HL-60 (cell line): Measurements from ENCODE around the gene TMEM200A.

ENCODE experiments used
- DNase-seq, 2 experiments: peaks; one replicate each; pipeline ENCODE4 v3.0.0-alpha.2; 2010 to 2020; ENCODE audit warnings: low read depth in 1 of 2, low spot score in 1 of 2
- H3K27ac ChIP-seq: fragments of 250-450 bp; sonication (Bioruptor Pico); replicated peaks from 2 replicates; pipeline ENCODE4 v1.5.1; 2020; ENCODE audit warnings: mild to moderate bottlenecking, moderate library complexity
- H3K27me3 ChIP-seq: fragments of 250-450 bp; sonication (Bioruptor Pico); 2 replicates; pipeline ENCODE4 v1.5.1; 2021; ENCODE audit warnings: mild to moderate bottlenecking, moderate library complexity; ENCODE audit not compliant: insufficient read depth, poor library complexity, severe bottlenecking
- H3K4me3 ChIP-seq: replicated peaks from 2 replicates; pipeline ENCODE4 v1.5.1; 2011; ENCODE audit warnings: mild to moderate bottlenecking, control low read depth, low read length; ENCODE audit not compliant: insufficient read depth
- CTCF ChIP-seq: IDR thresholded peaks from one replicate; pipeline ENCODE4 v1.5.1; 2011; ENCODE audit warnings: low read length, control low read depth, inconsistent platforms; ENCODE audit not compliant: insufficient read depth
- GABPA ChIP-seq: IDR thresholded peaks from 2 replicates; pipeline ENCODE4 v1.6.1; 2012; ENCODE audit warnings: low read depth
- POLR2AphosphoS5 ChIP-seq: IDR thresholded peaks from 2 replicates; pipeline ENCODE4 v1.6.1; 2012; ENCODE audit warnings: low read depth
- SPI1 ChIP-seq: IDR thresholded peaks from 2 replicates; pipeline ENCODE4 v1.6.1; 2012; ENCODE audit warnings: low read depth, mild to moderate bottlenecking, borderline replicate concordance
- TF ChIP-seq, protein P1 (sequence below): IDR thresholded peaks from 2 replicates; pipeline ENCODE4 v1.6.1; 2012; ENCODE audit warnings: low read depth; ENCODE audit not compliant: insufficient replicate concordance

Gene TMEM200A

DNA sequence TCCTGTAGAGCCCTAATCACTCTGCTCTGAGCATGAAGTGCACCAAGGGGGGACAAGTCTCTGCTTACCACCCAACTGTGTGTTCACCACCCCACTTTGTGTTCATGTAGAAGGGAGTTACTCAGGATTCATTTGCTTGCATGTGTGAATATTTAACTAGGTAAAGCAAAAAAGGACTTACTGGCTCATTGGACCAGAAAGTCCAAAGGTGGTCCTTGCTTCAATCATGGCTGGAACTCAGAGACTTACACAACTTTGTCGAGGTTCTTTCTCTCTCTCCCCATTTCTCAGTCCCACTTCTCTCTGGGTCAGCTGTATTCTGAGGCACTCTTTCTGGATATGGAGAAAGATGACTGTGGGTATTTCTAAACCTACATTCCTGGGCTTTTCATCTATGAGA lies 4.0 kb downstream of the TMEM200A start:
- DNase-seq = no peak
- Histone ChIP-seq H3K27me3 (peaks cover 32% of the 10 kb centered on the region), H3K27ac (no peak overlapping the region), H3K4me3 (no peak overlapping the region)
- TF ChIP-seq GABPA (no peak), SPI1 (no peak), CTCF (no peak), POLR2AphosphoS5 (no peak)
- TF ChIP-seq, protein P1, sequence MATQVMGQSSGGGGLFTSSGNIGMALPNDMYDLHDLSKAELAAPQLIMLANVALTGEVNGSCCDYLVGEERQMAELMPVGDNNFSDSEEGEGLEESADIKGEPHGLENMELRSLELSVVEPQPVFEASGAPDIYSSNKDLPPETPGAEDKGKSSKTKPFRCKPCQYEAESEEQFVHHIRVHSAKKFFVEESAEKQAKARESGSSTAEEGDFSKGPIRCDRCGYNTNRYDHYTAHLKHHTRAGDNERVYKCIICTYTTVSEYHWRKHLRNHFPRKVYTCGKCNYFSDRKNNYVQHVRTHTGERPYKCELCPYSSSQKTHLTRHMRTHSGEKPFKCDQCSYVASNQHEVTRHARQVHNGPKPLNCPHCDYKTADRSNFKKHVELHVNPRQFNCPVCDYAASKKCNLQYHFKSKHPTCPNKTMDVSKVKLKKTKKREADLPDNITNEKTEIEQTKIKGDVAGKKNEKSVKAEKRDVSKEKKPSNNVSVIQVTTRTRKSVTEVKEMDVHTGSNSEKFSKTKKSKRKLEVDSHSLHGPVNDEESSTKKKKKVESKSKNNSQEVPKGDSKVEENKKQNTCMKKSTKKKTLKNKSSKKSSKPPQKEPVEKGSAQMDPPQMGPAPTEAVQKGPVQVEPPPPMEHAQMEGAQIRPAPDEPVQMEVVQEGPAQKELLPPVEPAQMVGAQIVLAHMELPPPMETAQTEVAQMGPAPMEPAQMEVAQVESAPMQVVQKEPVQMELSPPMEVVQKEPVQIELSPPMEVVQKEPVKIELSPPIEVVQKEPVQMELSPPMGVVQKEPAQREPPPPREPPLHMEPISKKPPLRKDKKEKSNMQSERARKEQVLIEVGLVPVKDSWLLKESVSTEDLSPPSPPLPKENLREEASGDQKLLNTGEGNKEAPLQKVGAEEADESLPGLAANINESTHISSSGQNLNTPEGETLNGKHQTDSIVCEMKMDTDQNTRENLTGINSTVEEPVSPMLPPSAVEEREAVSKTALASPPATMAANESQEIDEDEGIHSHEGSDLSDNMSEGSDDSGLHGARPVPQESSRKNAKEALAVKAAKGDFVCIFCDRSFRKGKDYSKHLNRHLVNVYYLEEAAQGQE = no peak

GRCh38 chr6:130371921-130372420 lies 6.2 kb downstream of the TMEM200A start:
- TF ChIP-seq SPI1 (no peak), POLR2AphosphoS5 (no peak), GABPA (no peak)
- Histone ChIP-seq H3K27me3 (peaks cover 14% of the 10 kb centered on the region), H3K4me3 (no peak overlapping the region), H3K27ac (no peak overlapping the region)
- DNase-seq = no peak

DNA sequence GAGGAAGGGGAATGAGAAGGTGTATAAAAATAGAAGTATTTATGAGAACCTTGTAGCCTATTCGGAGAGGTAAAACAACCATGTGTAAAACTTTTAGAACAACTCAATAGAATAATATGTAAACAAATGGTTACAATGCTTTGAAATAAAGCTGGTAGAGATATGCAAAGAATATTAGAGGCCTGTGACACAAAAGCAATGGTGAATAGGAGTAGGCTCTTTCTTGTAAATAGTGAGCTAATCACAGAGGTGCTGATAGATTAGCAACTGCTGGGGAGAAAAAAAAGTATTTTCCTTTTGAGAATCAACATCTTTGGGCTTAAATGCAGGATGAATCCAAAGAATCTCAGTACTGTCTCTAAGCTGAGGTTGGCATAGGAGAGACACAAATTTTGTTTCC lies 7.0 kb downstream of the TMEM200A start:
- Histone ChIP-seq H3K27ac (no peak overlapping the region), H3K4me3 (no peak overlapping the region), H3K27me3 (peaks cover 8% of the 10 kb centered on the region)
- TF ChIP-seq SPI1 (no peak), CTCF (no peak), GABPA (no peak)
- TF ChIP-seq, protein P1 = no peak
- DNase-seq = no peak

DNA sequence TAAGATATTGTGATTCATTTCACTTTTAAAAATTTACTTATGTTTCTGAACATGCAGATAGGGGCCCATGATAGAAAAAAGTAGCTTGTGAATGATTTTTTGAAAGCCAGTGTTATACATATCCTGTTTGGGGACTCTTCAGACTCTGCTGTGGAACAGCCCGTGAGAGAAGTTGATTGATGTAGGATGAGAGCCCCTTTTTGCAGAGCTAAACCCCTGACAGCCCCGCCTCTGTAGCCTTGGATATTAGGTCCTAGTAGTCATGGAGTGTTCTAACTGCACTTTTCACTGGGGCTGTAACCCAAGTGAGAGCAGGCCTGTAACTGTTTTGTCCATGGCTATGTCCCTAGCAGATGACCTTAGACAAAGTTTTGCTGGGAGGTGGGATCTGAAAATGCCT lies 8.2 kb downstream of the TMEM200A start:
- no peak overlapping the region for H3K4me3 ChIP-seq
- no peak for DNase-seq
- H3K27ac ChIP-seq = no peak overlapping the region
- no peaks in the 10 kb centered on the region for H3K27me3 ChIP-seq
- TF ChIP-seq GABPA (no peak), POLR2AphosphoS5 (no peak), CTCF (no peak), SPI1 (no peak)
- TF ChIP-seq, protein P1 = no peak
